Measurements from ENCODE around the gene NOVA1.

The NOVA1 gene

DNA sequence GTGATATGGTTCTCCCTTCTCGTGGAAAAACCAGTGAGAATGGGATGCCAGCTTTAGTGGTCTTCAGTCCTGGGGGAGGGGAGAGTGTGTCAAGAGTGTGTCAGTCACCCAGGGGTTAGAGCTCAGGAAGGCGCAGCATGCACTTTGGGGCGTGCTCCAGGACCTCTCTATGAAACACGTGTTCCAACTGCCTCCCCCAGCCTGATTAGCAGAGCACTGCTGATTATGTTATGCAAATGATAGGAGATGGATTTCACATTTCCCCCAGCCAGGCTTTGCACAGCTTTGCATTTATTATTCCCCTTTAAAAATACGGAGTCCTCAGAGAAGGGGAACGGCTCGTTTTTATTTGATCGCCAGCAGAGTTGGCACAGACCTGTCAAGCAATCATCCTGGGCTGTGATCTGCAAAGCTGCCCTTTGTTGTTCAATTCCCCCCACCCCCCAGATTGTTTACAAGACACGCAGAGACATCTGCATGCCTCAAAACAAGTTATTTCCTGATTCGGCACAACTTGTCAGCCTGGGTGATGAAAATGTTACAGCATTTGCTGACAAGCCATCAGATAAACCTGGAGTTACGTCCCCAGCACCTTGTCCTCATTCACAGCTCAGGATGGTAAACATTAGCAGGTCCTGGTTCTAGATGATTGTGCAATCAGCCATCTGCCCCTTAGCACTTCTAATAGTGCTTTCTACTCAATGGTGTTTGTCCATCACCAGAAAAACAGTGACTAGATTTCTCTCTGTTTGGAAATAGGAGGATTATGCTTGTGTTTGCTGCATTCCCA, 196.5 kb downstream of the NOVA1 start:
- TF ChIP-seq, protein P1, sequence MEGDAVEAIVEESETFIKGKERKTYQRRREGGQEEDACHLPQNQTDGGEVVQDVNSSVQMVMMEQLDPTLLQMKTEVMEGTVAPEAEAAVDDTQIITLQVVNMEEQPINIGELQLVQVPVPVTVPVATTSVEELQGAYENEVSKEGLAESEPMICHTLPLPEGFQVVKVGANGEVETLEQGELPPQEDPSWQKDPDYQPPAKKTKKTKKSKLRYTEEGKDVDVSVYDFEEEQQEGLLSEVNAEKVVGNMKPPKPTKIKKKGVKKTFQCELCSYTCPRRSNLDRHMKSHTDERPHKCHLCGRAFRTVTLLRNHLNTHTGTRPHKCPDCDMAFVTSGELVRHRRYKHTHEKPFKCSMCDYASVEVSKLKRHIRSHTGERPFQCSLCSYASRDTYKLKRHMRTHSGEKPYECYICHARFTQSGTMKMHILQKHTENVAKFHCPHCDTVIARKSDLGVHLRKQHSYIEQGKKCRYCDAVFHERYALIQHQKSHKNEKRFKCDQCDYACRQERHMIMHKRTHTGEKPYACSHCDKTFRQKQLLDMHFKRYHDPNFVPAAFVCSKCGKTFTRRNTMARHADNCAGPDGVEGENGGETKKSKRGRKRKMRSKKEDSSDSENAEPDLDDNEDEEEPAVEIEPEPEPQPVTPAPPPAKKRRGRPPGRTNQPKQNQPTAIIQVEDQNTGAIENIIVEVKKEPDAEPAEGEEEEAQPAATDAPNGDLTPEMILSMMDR (conservative IDR thresholded peaks at IDR 0.05) = no peak
- H3K27ac ChIP-seq = peak overlapping the region; percentile 41

DNA sequence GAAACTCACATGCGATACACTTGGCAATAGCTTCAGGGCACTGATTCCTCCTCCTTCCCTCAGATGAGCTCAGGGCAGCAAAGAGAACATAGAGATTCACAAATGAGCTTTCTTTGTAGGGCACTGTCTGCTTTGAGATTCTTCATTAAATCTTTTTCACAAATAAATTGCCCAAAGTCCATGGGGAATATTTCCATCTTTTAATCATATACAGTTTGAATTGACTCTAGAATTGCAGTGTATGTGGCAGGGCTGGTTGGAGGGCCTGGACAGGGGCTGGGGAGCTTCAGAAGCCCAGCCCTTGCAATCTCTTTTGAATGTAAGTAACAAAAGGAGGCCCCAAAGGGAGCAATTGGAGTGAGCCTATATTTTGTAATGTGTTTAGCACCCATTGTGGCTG, 197.5 kb downstream of the NOVA1 start:
- TF ChIP-seq, protein P1 (conservative IDR thresholded peaks at IDR 0.05) = no peak
- H3K27ac ChIP-seq = no peak overlapping the region; the same call in 1 of the 2 replicates

DNA sequence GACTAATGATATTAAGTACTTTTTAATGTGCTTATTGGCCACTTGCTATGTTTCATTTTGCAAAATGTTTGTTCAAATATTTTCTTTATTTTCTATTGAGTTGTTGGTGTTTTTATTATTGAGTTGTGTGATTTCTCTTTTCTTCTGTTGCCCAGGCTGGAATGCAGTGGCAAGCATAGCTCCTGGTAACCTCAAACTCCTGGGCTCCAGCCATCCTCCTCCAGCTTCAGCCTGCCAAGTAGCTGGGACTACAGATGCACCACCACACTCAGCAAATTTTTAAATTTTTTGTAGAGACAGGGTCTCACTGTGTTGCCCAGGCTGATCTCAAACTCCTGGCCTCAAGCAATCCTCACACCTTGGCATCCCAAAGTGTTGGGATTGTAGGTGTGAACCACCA, 199.2 kb downstream of the NOVA1 start:
- TF ChIP-seq, protein P1 (conservative IDR thresholded peaks at IDR 0.05) = no peak
- no peak overlapping the region for H3K27ac ChIP-seq

All from VCaP (cell line).